Measurements from ENCODE around the gene FAM151A. TPM values are rescaled to one million over a fixed set of nuclear protein-coding genes. Genes with fewer than 3 reads are reported as not detected.

FAM151A gene
- total and polyA plus RNA-seq, 2 experiments from 2014 or later = 0.18 to 0.21 TPM

DNA sequence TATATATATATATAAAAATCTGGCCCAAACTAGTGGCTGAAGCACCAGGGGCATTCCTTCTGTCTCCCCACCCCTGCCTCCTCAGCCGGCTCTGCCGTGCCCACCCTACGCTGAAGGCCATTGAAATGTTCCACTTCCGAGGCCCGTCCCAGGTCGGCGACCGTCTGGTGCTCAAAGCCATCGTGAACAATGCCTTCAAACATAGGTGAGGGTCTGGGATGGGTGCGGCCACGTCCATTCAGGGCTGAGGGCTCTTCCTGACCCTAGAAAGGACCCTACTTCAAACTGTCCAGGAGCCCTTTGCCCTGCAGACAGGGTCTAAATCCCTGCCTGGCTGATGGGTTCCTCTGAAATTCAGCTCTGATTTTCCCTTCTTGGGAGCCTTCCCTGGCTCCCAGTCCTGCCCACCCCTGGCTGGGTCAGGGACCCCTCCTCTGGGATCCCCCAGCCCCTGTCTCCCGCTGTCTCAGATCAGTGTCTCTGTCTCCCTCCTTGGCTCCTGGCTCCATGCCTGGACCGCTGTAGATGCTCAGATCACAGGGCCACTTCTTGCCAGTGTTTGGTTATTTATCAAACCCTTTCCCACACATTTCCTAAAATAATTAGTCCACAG is 24.0 kb downstream of the FAM151A start:
- H3K27me3 ChIP-seq = no peaks in the 10 kb centered on the region
- H3K27ac ChIP-seq = no peak overlapping the region
- H3K36me3 ChIP-seq = peaks cover 21% of the 10 kb centered on the region
- no peaks in the 10 kb centered on the region for H3K9me3 ChIP-seq (ENCODE audit: low read depth)
- TF ChIP-seq CTCF (IDR thresholded peaks at IDR 0.05; ENCODE audit: low read depth, low read length) = no peak
- DNase-seq (ENCODE audit: low read depth in 1 of 2, low spot score in 1 of 2) = no peak
- no peak overlapping the region for H3K4me3 ChIP-seq
- H3K4me1 ChIP-seq (ENCODE audit: low read depth) = no peaks in the 10 kb centered on the region

- Histone ChIP-seq H3K27ac (no peak overlapping the region), H3K4me3 (no peak overlapping the region), H3K36me3 (peaks cover 22% of the 10 kb centered on the region), H3K4me1 (ENCODE audit: low read depth) (no peaks in the 10 kb centered on the region), H3K27me3 (no peaks in the 10 kb centered on the region), H3K9me3 (ENCODE audit: low read depth) (no peaks in the 10 kb centered on the region)
- no peak for TF ChIP-seq CTCF (IDR thresholded peaks at IDR 0.05; ENCODE audit: low read depth, low read length)
- no peak for DNase-seq (ENCODE audit: low read depth in 1 of 2, low spot score in 1 of 2)
Observed at GRCh38 chr1:54597455-54598030, 25.8 kb downstream of the FAM151A start.

GRCh38 chr1:54596756-54597155 is 26.6 kb downstream of the FAM151A start:
- Histone ChIP-seq H3K27ac (no peak overlapping the region), H3K4me1 (ENCODE audit: low read depth) (no peaks in the 10 kb centered on the region), H3K27me3 (no peaks in the 10 kb centered on the region), H3K4me3 (no peak overlapping the region), H3K9me3 (ENCODE audit: low read depth) (no peaks in the 10 kb centered on the region), H3K36me3 (peaks cover 22% of the 10 kb centered on the region)
- TF ChIP-seq CTCF (IDR thresholded peaks at IDR 0.05; ENCODE audit: low read depth, low read length) = no peak
- no peak for DNase-seq (ENCODE audit: low read depth in 1 of 2, low spot score in 1 of 2)

- no peak for TF ChIP-seq CTCF (IDR thresholded peaks at IDR 0.05; ENCODE audit: low read depth, low read length)
- Histone ChIP-seq H3K4me1 (ENCODE audit: low read depth) (no peaks in the 10 kb centered on the region), H3K36me3 (peaks cover 22% of the 10 kb centered on the region), H3K9me3 (ENCODE audit: low read depth) (no peaks in the 10 kb centered on the region), H3K4me3 (no peak overlapping the region), H3K27ac (no peak overlapping the region), H3K27me3 (no peaks in the 10 kb centered on the region)
- DNase-seq (ENCODE audit: low read depth in 1 of 2, low spot score in 1 of 2) = no peak
Observed at GRCh38 chr1:54595956-54596498, 27.3 kb downstream of the FAM151A start.

GRCh38 chr1:54594463-54594862 is 28.9 kb downstream of the FAM151A start:
- Histone ChIP-seq H3K36me3 (peaks cover 17% of the 10 kb centered on the region), H3K4me3 (no peak overlapping the region), H3K27ac (no peak overlapping the region), H3K4me1 (ENCODE audit: low read depth) (peaks cover 4% of the 10 kb centered on the region), H3K9me3 (ENCODE audit: low read depth) (no peaks in the 10 kb centered on the region), H3K27me3 (no peaks in the 10 kb centered on the region)
- DNase-seq (ENCODE audit: low read depth in 1 of 2, low spot score in 1 of 2) = no peak
- TF ChIP-seq CTCF (IDR thresholded peaks at IDR 0.05; ENCODE audit: low read depth, low read length) = no peak
